CD14-positive monocyte (primary cell): Measurements from ENCODE around the gene TOR4A. TPM values are rescaled to one million over a fixed set of nuclear protein-coding genes. Genes with fewer than 3 reads are reported as not detected.
"Not testable (repeated sequence)": the region's sequence is repeated elsewhere in the genome, so short reads cannot be mapped to it uniquely, and the experiment has no call there.

ENCODE experiments used
- DNase-seq, 3 donors: peaks; one replicate each; pipeline ENCODE4 v3.0.0-alpha.2; 2011 to 2022
- H2AFZ ChIP-seq: 2 replicates; pipeline ENCODE4 v1.6.0; 2012; ENCODE audit warnings: mild to moderate bottlenecking, low read depth, low read length, inconsistent platforms; ENCODE audit not compliant: insufficient read depth, poor library complexity, severe bottlenecking
- H3K27ac ChIP-seq, 2 donors: 1 replicate in 1 of 2; 2 replicates in 1 of 2; pipeline ENCODE4 v1.5.1; 2012 to 2013; ENCODE audit warnings: low read length in 2 of 2, control low read depth in 1 of 2, inconsistent platforms in 1 of 2, low read depth in 1 of 2, mild to moderate bottlenecking in 1 of 2
- H3K27me3 ChIP-seq, 2 donors: one replicate each; pipeline versions ENCODE4 v1.6.0 to v1.6.1; 2011 to 2013; ENCODE audit warnings: low read length in 2 of 2; ENCODE audit not compliant: control insufficient read depth in 2 of 2, insufficient read depth in 2 of 2
- H3K36me3 ChIP-seq, 2 donors: replicated peaks in 1 of 2; 1 replicate in 1 of 2; 2 replicates in 1 of 2; pipeline versions ENCODE4 v1.5.1 to v1.6.1; 2012 to 2013; ENCODE audit warnings: low read length in 2 of 2, control low read depth in 1 of 2, inconsistent platforms in 1 of 2, mild to moderate bottlenecking in 1 of 2; ENCODE audit not compliant: insufficient read depth in 2 of 2, control insufficient read depth in 1 of 2
- H3K4me1 ChIP-seq, 2 donors: 1 replicate in 1 of 2; 2 replicates in 1 of 2; pipeline versions ENCODE4 v1.5.1 to v1.6.1; 2012 to 2013; ENCODE audit warnings: low read length in 2 of 2, control low read depth in 1 of 2, inconsistent platforms in 1 of 2, mild to moderate bottlenecking in 1 of 2, moderate library complexity in 1 of 2; ENCODE audit not compliant: insufficient read depth in 2 of 2, control insufficient read depth in 1 of 2
- H3K4me2 ChIP-seq: replicated peaks from 2 replicates; pipeline ENCODE3; 2012; ENCODE audit warnings: low read length, moderate library complexity, mild to moderate bottlenecking; ENCODE audit not compliant: poor library complexity, severe bottlenecking; ENCODE audit errors: extremely low read depth
- H3K4me3 ChIP-seq, 3 experiments: fragments of 200-600 bp in 1 of 3; sonication (generic) in 1 of 3; replicated peaks in 1 of 3; 1 replicate in 2 of 3; 2 replicates in 1 of 3; pipeline ENCODE4 v1.5.1; 2011 to 2013; ENCODE audit warnings: low read length in 3 of 3, mild to moderate bottlenecking in 3 of 3, control low read depth in 2 of 3, low read depth in 2 of 3, inconsistent platforms in 1 of 3, moderate library complexity in 1 of 3
- H3K79me2 ChIP-seq: 2 replicates; pipeline ENCODE4 v1.6.0; 2012; ENCODE audit warnings: mild to moderate bottlenecking, control low read depth, inconsistent platforms, low read length, moderate library complexity; ENCODE audit not compliant: insufficient read depth
- H3K9ac ChIP-seq: 2 replicates; pipeline ENCODE4 v1.6.0; 2017; ENCODE audit warnings: low read length, mild to moderate bottlenecking; ENCODE audit not compliant: insufficient read depth, poor library complexity, severe bottlenecking
- H3K9me3 ChIP-seq, 2 donors: replicated peaks in 1 of 2; 1 replicate in 1 of 2; 2 replicates in 1 of 2; pipeline versions ENCODE4 v1.5.1 to v1.6.1; 2012 to 2013; ENCODE audit warnings: low read length in 2 of 2, control low read depth in 1 of 2; ENCODE audit not compliant: control insufficient read depth in 1 of 2, insufficient read depth in 1 of 2
- H4K20me1 ChIP-seq: 2 replicates; pipeline ENCODE4 v1.6.0; 2012; ENCODE audit warnings: mild to moderate bottlenecking, low read length, control low read depth, moderate library complexity; ENCODE audit not compliant: insufficient read depth
- H3K27ac Mint-ChIP-seq, 7 donors: one replicate each; pipeline ENCODE4 v1.8.0; 2020; ENCODE audit warnings: mild to moderate bottlenecking in 7 of 7, mixed read lengths in 7 of 7, moderate library complexity in 6 of 7, inconsistent platforms in 2 of 7
- H3K27me3 Mint-ChIP-seq, 3 donors: one replicate each; pipeline ENCODE4 v1.8.0; 2021 to 2022; ENCODE audit warnings: low read depth in 3 of 3, mild to moderate bottlenecking in 3 of 3, mixed read lengths in 3 of 3, moderate library complexity in 3 of 3, inconsistent platforms in 1 of 3
- H3K36me3 Mint-ChIP-seq, 2 donors: one replicate each; pipeline ENCODE4 v1.8.0; 2020; ENCODE audit warnings: mixed read lengths in 2 of 2, inconsistent platforms in 1 of 2, mild to moderate bottlenecking in 1 of 2
- H3K4me1 Mint-ChIP-seq: one replicate; pipeline ENCODE4 v1.8.0; 2020; ENCODE audit warnings: mild to moderate bottlenecking, mixed read lengths
- H3K4me3 Mint-ChIP-seq, 2 donors: one replicate each; pipeline ENCODE4 v1.8.0; 2020; ENCODE audit warnings: mild to moderate bottlenecking in 2 of 2, mixed read lengths in 2 of 2, moderate library complexity in 1 of 2
- H3K9me3 Mint-ChIP-seq, 7 donors: one replicate each; pipeline ENCODE4 v1.8.0; 2020 to 2022; ENCODE audit warnings: mixed read lengths in 7 of 7, mild to moderate bottlenecking in 6 of 7, moderate library complexity in 6 of 7, inconsistent platforms in 2 of 7
- WGBS: methylation state at CpG from one replicate; pipeline ENCODE4 v1.1.5; 2013; ENCODE audit warnings: missing lambda C conversion rate; ENCODE audit not compliant: insufficient coverage; 5-methylcytosine and 5-hydroxymethylcytosine counted together
- intact Hi-C, 2 donors: fragments of 100-400 bp; cut with micrococcal nuclease; formaldehyde crosslinking; loops; one replicate each; pipeline versions ENCODE4 v1.15.0 to v1.15.1; 2023
- polyA plus RNA-seq, 3 donors: library from polyadenylated mRNA; depleted of rRNA in 1 of 3; unstranded in 2 of 3; stranded (reverse) in 1 of 3; fragments of 300-500 nt in 2 of 3; fragments of >200 nt in 1 of 3; fragmentation: Illumina TruSeq in 2 of 3; gene quantifications; 1 replicate in 2 of 3; 2 replicates in 1 of 3; pipeline ENCODE4 v1.2.3, GENCODE V29; 2012 to 2021
- TF ChIP-seq, protein P1 (sequence below): fragments of 200-600 bp; IDR thresholded peaks from one replicate; pipeline ENCODE4 v1.8.0; 2022; ENCODE audit warnings: antibody characterized with exemption, mild to moderate bottlenecking

Gene TOR4A
- polyA plus RNA-seq, 3 donors, result 13.7 to 17.6 (median 15.4) TPM

DNA sequence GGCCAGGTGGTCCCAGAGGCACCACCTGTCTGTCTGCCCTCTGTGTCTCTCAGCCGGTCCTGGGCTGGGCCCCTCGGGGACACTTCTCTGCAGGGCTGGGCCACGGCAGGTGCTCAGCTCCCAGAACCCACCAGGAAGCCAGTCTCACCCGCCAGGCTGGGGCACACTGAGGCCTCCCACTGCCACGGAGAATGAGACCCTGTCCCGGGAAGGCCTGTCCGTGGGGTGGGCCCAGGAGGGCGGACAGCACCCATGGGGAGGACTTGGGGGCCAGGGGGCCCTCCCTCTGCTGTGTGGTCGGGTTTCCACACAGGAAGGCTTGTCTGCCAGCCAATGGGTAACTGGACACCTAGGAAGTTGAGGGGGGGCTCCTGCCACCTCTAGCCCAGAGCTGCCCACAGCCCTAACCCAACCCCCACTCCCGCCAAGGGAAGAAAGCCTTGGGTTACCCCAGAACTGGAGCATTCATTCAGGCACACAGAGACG, 40.5 kb upstream of the TOR4A start:
- H3K4me1 ChIP-seq, result peaks cover 34 to 41% of the 10 kb centered on the region in 2 donors
- intact Hi-C loops, result loop anchor here in 1 of 2 donors (5.0 kb wide), 2 partner anchors 50 to 115 kb away; partner anchors contain the start of genes ANAPC2 and SSNA1
- Mint-ChIP-seq H3K27ac (peak overlapping the region in 1 of 7 donors; percentile 50), H3K27me3 (peaks cover 2 to 22% (median 8%) of the 10 kb centered on the region in 3 donors), H3K36me3 (no peaks in the 10 kb centered on the region), H3K4me1 (peaks cover 23% of the 10 kb centered on the region), H3K4me3 (no peak overlapping the region), H3K9me3 (peaks cover 0 to 3% (median 0%) of the 10 kb centered on the region in 7 donors)
- peak overlapping the region; percentile 51 for H3K4me2 ChIP-seq
- no peaks in the 10 kb centered on the region for H3K27me3 ChIP-seq
- no peak overlapping the region for H3K4me3 ChIP-seq
- no peaks in the 10 kb centered on the region for H3K9me3 ChIP-seq
- peaks cover 5% of the 10 kb centered on the region for H4K20me1 ChIP-seq
- WGBS, result 17% methylated on average over 9 of the region's 11 CpGs
- no peak overlapping the region for H3K27ac ChIP-seq
- TF ChIP-seq, protein P1, sequence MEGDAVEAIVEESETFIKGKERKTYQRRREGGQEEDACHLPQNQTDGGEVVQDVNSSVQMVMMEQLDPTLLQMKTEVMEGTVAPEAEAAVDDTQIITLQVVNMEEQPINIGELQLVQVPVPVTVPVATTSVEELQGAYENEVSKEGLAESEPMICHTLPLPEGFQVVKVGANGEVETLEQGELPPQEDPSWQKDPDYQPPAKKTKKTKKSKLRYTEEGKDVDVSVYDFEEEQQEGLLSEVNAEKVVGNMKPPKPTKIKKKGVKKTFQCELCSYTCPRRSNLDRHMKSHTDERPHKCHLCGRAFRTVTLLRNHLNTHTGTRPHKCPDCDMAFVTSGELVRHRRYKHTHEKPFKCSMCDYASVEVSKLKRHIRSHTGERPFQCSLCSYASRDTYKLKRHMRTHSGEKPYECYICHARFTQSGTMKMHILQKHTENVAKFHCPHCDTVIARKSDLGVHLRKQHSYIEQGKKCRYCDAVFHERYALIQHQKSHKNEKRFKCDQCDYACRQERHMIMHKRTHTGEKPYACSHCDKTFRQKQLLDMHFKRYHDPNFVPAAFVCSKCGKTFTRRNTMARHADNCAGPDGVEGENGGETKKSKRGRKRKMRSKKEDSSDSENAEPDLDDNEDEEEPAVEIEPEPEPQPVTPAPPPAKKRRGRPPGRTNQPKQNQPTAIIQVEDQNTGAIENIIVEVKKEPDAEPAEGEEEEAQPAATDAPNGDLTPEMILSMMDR, result no peak
- no peak overlapping the region for H3K9ac ChIP-seq
- peaks cover under 1% of the 10 kb centered on the region in 2 donors for H3K36me3 ChIP-seq
- H2AFZ ChIP-seq, result peak overlapping the region; percentile 50
- DNase-seq, result no peak
- H3K79me2 ChIP-seq, result peaks cover 23% of the 10 kb centered on the region

DNA sequence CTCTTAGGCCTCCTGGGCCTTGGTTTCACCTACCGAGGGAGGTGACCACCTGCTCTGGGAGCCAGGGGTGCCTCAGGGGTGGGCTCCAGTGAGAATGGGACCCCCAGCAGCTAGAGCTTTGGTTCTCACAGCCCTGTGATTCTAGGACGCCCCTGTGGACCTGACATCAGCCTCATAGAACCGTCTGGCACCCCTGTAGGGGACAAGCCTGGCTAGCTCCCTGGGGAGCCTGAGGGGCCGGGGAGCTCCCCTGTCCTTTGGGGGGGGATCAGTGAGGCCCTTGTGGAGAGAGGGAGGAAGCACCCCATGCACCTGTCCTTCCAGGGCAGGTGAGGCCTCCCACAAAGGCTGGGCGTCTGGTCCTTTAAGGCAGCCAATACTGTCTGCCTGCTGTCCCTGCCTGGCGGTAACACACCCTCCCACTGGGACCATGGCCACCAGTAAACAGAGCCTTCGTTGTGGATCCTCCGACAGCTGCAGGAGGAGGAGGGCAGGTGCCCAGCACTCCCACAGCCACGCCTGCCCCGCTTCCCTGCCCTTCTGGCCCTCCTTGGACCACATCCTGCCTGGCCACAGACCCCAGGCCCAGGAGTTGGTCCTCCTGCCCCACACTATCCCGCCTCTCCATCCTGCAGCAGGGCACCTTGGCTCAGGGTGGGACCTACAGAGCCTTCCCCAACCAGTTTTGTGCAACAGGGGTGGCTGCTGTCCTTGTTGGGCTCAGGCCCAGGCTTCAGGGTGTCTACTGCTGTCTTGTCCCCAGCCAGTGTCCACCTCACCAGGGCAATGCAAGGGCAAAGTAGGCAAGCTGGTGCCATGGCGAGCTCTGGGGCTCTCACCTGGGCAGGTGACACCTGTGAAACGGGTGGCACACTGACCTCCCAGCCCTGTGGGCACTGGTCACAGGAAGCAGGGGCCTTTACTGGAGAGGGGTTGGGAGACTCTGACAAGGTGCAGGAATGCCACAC, 39.5 kb upstream of the TOR4A start:
- no peak overlapping the region for H2AFZ ChIP-seq
- 87% methylated on average over 10 of the region's 13 CpGs for WGBS
- peaks cover 15% of the 10 kb centered on the region for H4K20me1 ChIP-seq
- no peak for DNase-seq
- H3K4me2 ChIP-seq, result no peak overlapping the region
- Mint-ChIP-seq H3K4me1 (peaks cover 33% of the 10 kb centered on the region), H3K9me3 (peaks cover 0 to 3% (median 0%) of the 10 kb centered on the region in 7 donors), H3K27ac (peak overlapping the region in 1 of 7 donors; percentile 33), H3K36me3 (peaks cover 10% of the 10 kb centered on the region in 2 donors), H3K4me3 (no peak overlapping the region), H3K27me3 (peaks cover 2 to 17% (median 8%) of the 10 kb centered on the region in 3 donors)
- no peak overlapping the region for H3K4me3 ChIP-seq
- H3K27me3 ChIP-seq, result no peaks in the 10 kb centered on the region
- H3K36me3 ChIP-seq, result peaks cover 11% of the 10 kb centered on the region in 2 donors
- no peak overlapping the region for H3K9ac ChIP-seq
- TF ChIP-seq, protein P1, result no peak
- H3K4me1 ChIP-seq, result peaks cover 44 to 52% of the 10 kb centered on the region in 2 donors
- no peaks in the 10 kb centered on the region for H3K9me3 ChIP-seq
- intact Hi-C loops, result loop anchor here in 1 of 2 donors (5.0 kb wide), 2 partner anchors 51 to 116 kb away; partner anchors contain the start of genes ANAPC2 and SSNA1
- H3K27ac ChIP-seq, result no peak overlapping the region
- H3K79me2 ChIP-seq, result peaks cover 33% of the 10 kb centered on the region

DNA sequence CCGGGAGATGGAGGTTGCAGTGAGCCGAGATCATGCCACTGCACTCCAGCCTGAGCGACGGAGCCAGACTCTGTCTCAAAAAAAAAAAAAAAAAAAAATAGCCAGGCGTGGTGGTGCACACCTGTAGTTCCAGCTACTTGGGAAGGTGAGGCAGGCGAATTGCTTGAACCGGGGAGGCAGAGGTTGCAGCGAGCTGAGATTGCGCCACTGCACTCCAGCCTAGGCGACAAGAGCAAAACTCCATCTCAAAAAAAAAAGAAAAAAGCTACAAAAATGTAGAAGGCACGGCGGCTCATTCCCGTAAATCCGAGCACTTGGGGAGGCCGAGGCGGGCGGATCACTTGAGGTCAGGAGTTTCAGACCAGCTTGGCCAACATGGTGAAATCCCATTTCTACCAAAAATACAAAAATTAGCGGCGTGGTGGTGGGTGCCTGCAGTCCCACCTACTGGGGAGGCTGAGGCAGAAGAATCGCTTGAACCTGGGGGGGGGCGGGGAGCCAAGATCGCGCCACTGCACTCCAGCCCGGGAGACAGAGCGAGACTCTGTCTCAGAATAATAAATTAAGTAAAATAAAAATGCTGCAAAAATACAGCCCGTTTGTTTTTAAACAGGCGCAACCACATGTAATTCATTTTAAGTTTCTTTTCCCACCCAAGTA, 37.9 kb upstream of the TOR4A start:
- intact Hi-C loops, result loop anchor here (2.0 to 5.0 kb wide), 4 partner anchors 15 to 117 kb away; partner anchors contain the start of genes ANAPC2 (in 1 of the 2), NELFB (in 1 of the 2), SSNA1 (in 1 of the 2) and TPRN (in 1 of the 2)
- peak overlapping the region; percentile 6 to 84 (median 45) for H3K27ac Mint-ChIP-seq
- H3K27ac ChIP-seq, result peak overlapping the region; percentile 38 to 82
- H3K79me2 ChIP-seq, result peaks cover 34% of the 10 kb centered on the region
- H3K27me3 ChIP-seq, H3K27me3 Mint-ChIP-seq, DNase-seq, H3K9me3 ChIP-seq, H3K9me3 Mint-ChIP-seq: not testable (repeated sequence)
- peak overlapping the region; percentile 52 to 80 (median 59) for H3K4me3 ChIP-seq
- peaks cover 49 to 63% of the 10 kb centered on the region in 2 donors for H3K4me1 ChIP-seq
- peak overlapping the region; percentile 88 for H2AFZ ChIP-seq
- H3K36me3 ChIP-seq, result peaks cover 18 to 19% of the 10 kb centered on the region in 2 donors
- H4K20me1 ChIP-seq, result peaks cover 32% of the 10 kb centered on the region
- peaks cover 15 to 18% of the 10 kb centered on the region in 2 donors for H3K36me3 Mint-ChIP-seq
- peak overlapping the region; percentile 96 for H3K4me2 ChIP-seq
- WGBS, result 76% methylated on average over 8 of the region's 27 CpGs
- peaks cover 47% of the 10 kb centered on the region for H3K4me1 Mint-ChIP-seq
- H3K9ac ChIP-seq, result peak overlapping the region; percentile 74
- peak overlapping the region; percentile 67 to 76 for H3K4me3 Mint-ChIP-seq
